Caco-2 (cell line): ENCODE results near the gene IKZF3. TPM values are rescaled to one million over a fixed set of nuclear protein-coding genes. Genes with fewer than 3 reads are reported as not detected.

Source experiments
- BruUV-seq: library from RNA; stranded (reverse); fragments of 400-500 nt; replicated peaks from 2 replicates; lab custom pipeline; 2021; lab: Mats Ljungman, UMichigan
- CTCF ChIA-PET: fragments of 300-600 bp; sonication (Branson Sonifier 250); formaldehyde crosslinking; loops from one replicate; lab custom pipeline; 2022; ENCODE audit warnings: antibody characterized with exemption; lab: Charles Lee
- POLR2A ChIA-PET: fragments of 300-600 bp; sonication (Branson Sonifier 250); formaldehyde crosslinking; loops from one replicate; lab custom pipeline; 2022; ENCODE audit warnings: antibody characterized with exemption; lab: Charles Lee
- DNase-seq, 2 experiments: peaks; one replicate each; pipeline versions ENCODE4 v3.0.0 to v3.0.0-alpha.2; 2020 to 2022
- H3K27me3 ChIP-seq: replicated peaks from 2 replicates; pipeline ENCODE4 v1.6.0; 2011; ENCODE audit warnings: low read length; ENCODE audit not compliant: control insufficient read depth, insufficient read depth
- H3K36me3 ChIP-seq: 2 replicates; pipeline ENCODE4 v1.5.1; 2011; ENCODE audit warnings: low read length; ENCODE audit not compliant: control insufficient read depth, insufficient read depth
- H3K4me1 ChIP-seq: fragments of 250-450 bp; sonication (Bioruptor Pico); 2 replicates; pipeline ENCODE4 v1.5.1; 2020; ENCODE audit warnings: mild to moderate bottlenecking
- H3K4me3 ChIP-seq: 2 replicates; pipeline ENCODE4 v1.5.1; 2011; ENCODE audit warnings: low read depth, mild to moderate bottlenecking, control low read depth, low read length
- H3K9me3 ChIP-seq: fragments of 250-450 bp; sonication (Bioruptor Pico); 2 replicates; pipeline ENCODE4 v1.5.1; 2020; ENCODE audit warnings: mild to moderate bottlenecking, moderate library complexity
- H3K27ac Mint-ChIP-seq: one replicate; pipeline ENCODE4 v1.8.0; 2022; ENCODE audit warnings: mixed read lengths; ENCODE audit not compliant: unreplicated experiment
- H3K27me3 Mint-ChIP-seq: one replicate; pipeline ENCODE4 v1.8.0; 2022; ENCODE audit warnings: mixed read lengths; ENCODE audit not compliant: insufficient read depth, unreplicated experiment
- H3K36me3 Mint-ChIP-seq: one replicate; pipeline ENCODE4 v1.8.0; 2022; ENCODE audit warnings: mild to moderate bottlenecking, mixed read lengths; ENCODE audit not compliant: insufficient read depth, unreplicated experiment
- H3K4me1 Mint-ChIP-seq: one replicate; pipeline ENCODE4 v1.8.0; 2022; ENCODE audit warnings: low read depth, mixed read lengths; ENCODE audit not compliant: unreplicated experiment
- H3K4me3 Mint-ChIP-seq: one replicate; pipeline ENCODE4 v1.8.0; 2022; ENCODE audit warnings: mild to moderate bottlenecking, moderate library complexity, mixed read lengths; ENCODE audit not compliant: unreplicated experiment
- H3K9me3 Mint-ChIP-seq: one replicate; pipeline ENCODE4 v1.8.0; 2022; ENCODE audit warnings: mixed read lengths; ENCODE audit not compliant: unreplicated experiment
- intact Hi-C: fragments of 100-400 bp; cut with micrococcal nuclease; formaldehyde crosslinking; loops from one replicate; pipeline ENCODE4 v1.10.0; 2022; ENCODE audit not compliant: unreplicated experiment
- total RNA-seq: library from RNA; stranded (reverse); gene quantifications from 2 replicates; pipeline ENCODE4 v1.2.3, GENCODE V29; 2022
- TF ChIP-seq, protein P1 (sequence below), 2 experiments: fragments of 200-600 bp in 1 of 2; IDR thresholded peaks; 1 replicate in 1 of 2; 2 replicates in 1 of 2; pipeline versions ENCODE4 v1.5.1 to v1.8.0; 2011 to 2022; ENCODE audit warnings: antibody characterized with exemption in 1 of 2, control low read depth in 1 of 2, inconsistent platforms in 1 of 2, low read depth in 1 of 2, low read length in 1 of 2, mild to moderate bottlenecking in 1 of 2, moderate library complexity in 1 of 2; ENCODE audit not compliant: insufficient read depth in 1 of 2, severe bottlenecking in 1 of 2, unreplicated experiment in 1 of 2

IKZF3 gene
- total RNA-seq, 1 experiment from 2014 or later: 2.8 TPM

GRCh38 chr17:39717660-39718059 is 146.5 kb downstream of the IKZF3 start:
- Mint-ChIP-seq H3K27me3 (no peaks in the 10 kb centered on the region), H3K27ac (no peak overlapping the region), H3K36me3 (peaks cover 72% of the 10 kb centered on the region), H3K4me1 (no peaks in the 10 kb centered on the region), H3K9me3 (no peaks in the 10 kb centered on the region), H3K4me3 (no peak overlapping the region)
- no peak for DNase-seq
- H3K36me3 ChIP-seq: peaks cover 8% of the 10 kb centered on the region
- no peak overlapping the region for H3K4me3 ChIP-seq
- H3K4me1 ChIP-seq: no peaks in the 10 kb centered on the region
- CTCF ChIA-PET: no interaction called here
- POLR2A ChIA-PET: no interaction called here
- no peaks in the 10 kb centered on the region for H3K9me3 ChIP-seq
- no peaks in the 10 kb centered on the region for H3K27me3 ChIP-seq
- TF ChIP-seq, protein P1, sequence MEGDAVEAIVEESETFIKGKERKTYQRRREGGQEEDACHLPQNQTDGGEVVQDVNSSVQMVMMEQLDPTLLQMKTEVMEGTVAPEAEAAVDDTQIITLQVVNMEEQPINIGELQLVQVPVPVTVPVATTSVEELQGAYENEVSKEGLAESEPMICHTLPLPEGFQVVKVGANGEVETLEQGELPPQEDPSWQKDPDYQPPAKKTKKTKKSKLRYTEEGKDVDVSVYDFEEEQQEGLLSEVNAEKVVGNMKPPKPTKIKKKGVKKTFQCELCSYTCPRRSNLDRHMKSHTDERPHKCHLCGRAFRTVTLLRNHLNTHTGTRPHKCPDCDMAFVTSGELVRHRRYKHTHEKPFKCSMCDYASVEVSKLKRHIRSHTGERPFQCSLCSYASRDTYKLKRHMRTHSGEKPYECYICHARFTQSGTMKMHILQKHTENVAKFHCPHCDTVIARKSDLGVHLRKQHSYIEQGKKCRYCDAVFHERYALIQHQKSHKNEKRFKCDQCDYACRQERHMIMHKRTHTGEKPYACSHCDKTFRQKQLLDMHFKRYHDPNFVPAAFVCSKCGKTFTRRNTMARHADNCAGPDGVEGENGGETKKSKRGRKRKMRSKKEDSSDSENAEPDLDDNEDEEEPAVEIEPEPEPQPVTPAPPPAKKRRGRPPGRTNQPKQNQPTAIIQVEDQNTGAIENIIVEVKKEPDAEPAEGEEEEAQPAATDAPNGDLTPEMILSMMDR (IDR thresholded peaks at IDR 0.05; ENCODE audit: insufficient read depth in 1 of 2, low read depth in 1 of 2, low read length in 1 of 2, severe bottlenecking in 1 of 2, unreplicated experiment in 1 of 2): no peak
- intact Hi-C loops: no loop called here
- no TSS peak for BruUV-seq

DNA sequence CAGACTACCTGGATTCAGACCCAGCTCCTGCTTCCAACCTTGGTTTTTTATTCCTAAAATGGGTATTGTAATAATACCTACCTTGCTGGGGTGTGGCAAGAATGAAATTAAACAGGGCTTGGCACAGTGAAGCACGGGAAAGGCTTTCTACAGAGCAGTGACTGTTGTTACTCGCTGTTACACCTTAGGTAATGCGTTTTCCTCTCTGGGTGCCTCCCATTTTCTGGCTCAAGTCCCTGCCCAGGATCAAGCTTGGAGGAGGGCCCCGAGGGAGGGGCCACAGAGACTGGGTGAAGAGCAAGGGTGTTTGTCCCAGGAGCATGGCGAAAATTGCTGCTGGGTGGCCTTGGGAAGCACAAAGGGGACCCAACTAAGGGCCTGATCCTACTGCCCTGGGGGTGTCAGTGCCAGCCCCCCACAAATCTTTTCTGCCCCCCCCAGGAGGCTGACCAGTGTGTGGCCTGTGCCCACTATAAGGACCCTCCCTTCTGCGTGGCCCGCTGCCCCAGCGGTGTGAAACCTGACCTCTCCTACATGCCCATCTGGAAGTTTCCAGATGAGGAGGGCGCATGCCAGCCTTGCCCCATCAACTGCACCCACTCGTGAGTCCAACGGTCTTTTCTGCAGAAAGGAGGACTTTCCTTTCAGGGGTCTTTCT is 147.1 kb downstream of the IKZF3 start:
- H3K27me3 ChIP-seq: no peaks in the 10 kb centered on the region
- H3K4me1 Mint-ChIP-seq: no peaks in the 10 kb centered on the region
- DNase-seq: no peak
- H3K4me3 ChIP-seq: no peak overlapping the region
- no peak overlapping the region for H3K4me3 Mint-ChIP-seq
- H3K27me3 Mint-ChIP-seq: no peaks in the 10 kb centered on the region
- no peak overlapping the region for H3K27ac Mint-ChIP-seq
- peaks cover 72% of the 10 kb centered on the region for H3K36me3 Mint-ChIP-seq
- H3K4me1 ChIP-seq: no peaks in the 10 kb centered on the region
- POLR2A ChIA-PET: no interaction called here
- no peaks in the 10 kb centered on the region for H3K9me3 Mint-ChIP-seq
- peaks cover 7% of the 10 kb centered on the region for H3K36me3 ChIP-seq
- BruUV-seq: no TSS peak
- TF ChIP-seq, protein P1 (IDR thresholded peaks at IDR 0.05; ENCODE audit: insufficient read depth in 1 of 2, low read depth in 1 of 2, low read length in 1 of 2, severe bottlenecking in 1 of 2, unreplicated experiment in 1 of 2): no peak
- H3K9me3 ChIP-seq: no peaks in the 10 kb centered on the region
- CTCF ChIA-PET: no interaction called here
- intact Hi-C loops: no loop called here

DNA sequence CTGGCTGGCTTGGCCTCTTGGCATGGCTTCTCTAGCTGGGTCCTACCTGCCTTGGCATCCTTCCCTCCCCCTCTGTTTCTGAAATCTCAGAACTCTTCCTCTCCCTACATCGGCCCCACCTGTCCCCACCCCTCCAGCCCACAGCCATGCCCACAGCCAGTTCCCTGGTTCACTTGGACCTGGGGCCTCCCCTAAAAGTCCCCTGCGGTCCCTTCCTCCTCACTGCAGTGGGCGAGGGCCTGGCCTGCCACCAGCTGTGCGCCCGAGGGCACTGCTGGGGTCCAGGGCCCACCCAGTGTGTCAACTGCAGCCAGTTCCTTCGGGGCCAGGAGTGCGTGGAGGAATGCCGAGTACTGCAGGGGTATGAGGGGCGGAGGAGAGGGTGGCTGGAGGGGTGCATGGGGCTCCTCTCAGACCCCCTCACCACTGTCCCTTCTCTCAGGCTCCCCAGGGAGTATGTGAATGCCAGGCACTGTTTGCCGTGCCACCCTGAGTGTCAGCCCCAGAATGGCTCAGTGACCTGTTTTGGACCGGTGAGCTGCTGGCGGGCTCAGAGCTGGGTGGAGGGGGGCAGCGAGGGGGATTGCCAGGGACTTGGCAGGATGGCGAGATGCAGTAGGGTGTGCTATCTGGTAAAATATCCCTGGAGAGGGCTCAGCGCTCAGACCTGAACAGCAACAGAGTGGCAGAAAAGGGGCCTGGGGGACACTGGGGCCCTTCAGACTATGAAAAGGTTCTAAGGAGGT is 147.9 kb downstream of the IKZF3 start:
- DNase-seq: no peak
- TF ChIP-seq, protein P1 (IDR thresholded peaks at IDR 0.05; ENCODE audit: insufficient read depth in 1 of 2, low read depth in 1 of 2, low read length in 1 of 2, severe bottlenecking in 1 of 2, unreplicated experiment in 1 of 2): no peak
- Histone ChIP-seq H3K27me3 (no peaks in the 10 kb centered on the region), H3K9me3 (no peaks in the 10 kb centered on the region), H3K36me3 (peaks cover 7% of the 10 kb centered on the region), H3K4me3 (no peak overlapping the region), H3K4me1 (no peaks in the 10 kb centered on the region)
- Mint-ChIP-seq H3K4me1 (no peaks in the 10 kb centered on the region), H3K36me3 (peaks cover 72% of the 10 kb centered on the region), H3K9me3 (no peaks in the 10 kb centered on the region), H3K4me3 (no peak overlapping the region), H3K27me3 (no peaks in the 10 kb centered on the region), H3K27ac (no peak overlapping the region)
- ChIA-PET POLR2A (no interaction called here), CTCF (interaction anchor here (0.7 kb wide), 1 partner anchor 12 kb away, joined by 3 read pairs; no protein-coding TSS in a partner anchor)
- BruUV-seq: no TSS peak
- intact Hi-C loops: no loop called here
